Renal pelvis (tissue), 4 donors: Measurements from ENCODE around the gene GRB2. TPM values are rescaled to one million over a fixed set of nuclear protein-coding genes. Genes with fewer than 3 reads are reported as not detected.
"Not testable (repeated sequence)": the region's sequence is repeated elsewhere in the genome, so short reads cannot be mapped to it uniquely, and the experiment has no call there.

Source experiments
- DNase-seq: peaks from one replicate; pipeline ENCODE4 v3.0.0-alpha.2; 2013
- polyA plus RNA-seq, 3 donors: library from polyadenylated mRNA; unstranded; fragments of 120-200 nt; gene quantifications; one replicate each; pipeline ENCODE4 v1.2.1, GENCODE V29; 2013; ENCODE audit not compliant: insufficient read length in 3 of 3

GRB2 gene
- polyA plus RNA-seq, 3 donors, result 87.7 to 96.9 (median 94.9) TPM

DNA sequence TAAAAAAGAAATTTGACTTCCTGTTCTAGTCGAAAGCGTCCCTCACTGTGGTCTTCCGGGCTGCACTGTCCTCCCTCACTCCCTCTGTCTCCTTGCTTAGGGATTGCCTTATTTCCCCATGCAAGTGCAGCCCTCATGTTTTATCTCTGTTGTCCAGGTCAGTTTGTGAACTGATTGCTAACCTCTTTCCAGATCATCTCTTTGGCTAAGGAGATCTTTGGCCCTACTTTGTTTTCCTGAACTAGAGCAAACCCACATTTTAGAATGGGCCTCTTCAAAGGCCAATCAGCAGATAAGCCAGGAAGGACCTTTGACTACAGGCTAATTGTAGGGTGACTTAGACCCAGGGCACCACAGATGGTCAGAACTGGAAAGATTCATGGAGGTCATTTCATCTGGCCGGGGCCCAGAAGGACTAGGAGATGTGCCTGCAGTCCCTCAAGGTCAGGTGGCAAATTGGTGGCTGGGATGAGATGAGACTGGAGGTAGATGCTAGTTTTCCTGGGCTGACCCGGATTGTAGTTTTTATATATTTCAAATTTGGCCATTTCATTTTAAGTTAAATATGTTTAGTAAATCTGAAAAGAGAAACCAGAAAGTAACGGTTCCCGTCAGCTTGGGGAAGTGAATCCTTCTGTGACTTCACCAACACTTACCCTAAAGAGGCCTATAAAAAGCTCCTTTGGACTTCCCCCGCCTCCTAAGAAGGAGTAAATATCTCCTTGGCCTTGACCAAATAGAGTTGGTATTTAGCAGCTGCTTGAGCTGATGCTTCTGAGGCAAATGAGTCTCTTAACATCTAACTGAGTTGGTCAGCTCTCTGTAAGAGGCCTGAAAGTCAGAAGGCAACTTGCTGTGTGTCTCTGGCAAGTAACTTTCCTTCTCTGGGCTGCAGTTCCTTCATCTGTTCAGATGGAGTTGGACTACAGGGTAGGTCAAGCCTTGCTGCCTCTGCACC, 110.0 kb downstream of the GRB2 start:
- DNase-seq, result no peak

DNA sequence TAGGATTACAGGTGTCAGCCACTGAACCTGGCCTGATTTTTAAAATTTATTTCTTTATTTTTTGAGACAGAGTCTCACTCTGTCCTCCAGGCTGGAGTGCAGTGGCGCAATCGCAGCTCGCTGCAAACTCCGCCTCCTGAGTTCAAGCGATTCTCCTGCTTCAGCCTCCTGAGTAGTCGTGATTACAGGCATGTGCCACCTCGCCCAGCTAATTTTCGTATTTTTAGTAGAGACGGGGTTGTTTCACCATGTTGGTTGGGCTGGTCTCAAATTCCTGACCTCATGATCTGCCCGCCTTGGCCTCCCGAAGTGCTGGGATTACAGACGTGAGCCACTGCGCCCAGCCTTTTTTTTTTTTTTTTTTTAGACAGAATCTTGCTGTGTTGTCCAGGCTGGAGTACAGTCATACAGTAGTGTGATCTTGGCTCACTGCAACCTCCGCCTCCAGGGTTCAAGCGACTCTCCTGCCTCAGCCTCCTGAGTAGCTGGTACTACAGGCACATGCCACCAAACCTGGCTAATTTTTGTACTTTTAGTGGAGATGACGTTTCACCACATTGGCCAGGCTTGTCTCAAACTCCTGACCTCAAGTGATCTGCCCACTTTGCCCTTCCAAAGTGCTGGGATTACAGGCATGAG, 112.5 kb downstream of the GRB2 start:
- not testable (repeated sequence) for DNase-seq

DNA sequence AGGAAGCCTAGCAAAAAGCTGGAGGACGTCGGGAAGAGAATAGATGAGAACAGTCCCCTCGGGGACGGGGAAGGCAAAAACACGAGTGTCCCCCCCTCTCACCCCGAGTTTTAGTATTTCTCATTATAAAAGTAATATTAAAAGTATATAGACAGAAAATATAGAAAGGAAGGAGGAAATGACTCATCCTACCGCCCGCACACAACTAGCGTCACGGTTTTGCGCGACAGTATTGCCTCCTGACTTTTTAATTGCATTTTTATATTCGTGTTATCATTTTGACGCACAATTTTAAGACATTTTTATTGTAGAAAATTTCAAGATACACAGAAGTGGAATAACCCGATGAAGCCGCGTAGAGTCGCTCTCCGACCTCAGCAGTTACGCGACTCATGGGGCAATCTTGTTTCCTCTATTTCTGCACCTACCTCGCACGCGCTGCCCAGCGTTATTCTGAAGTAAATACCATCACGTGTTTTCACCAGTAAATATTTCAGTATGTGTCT, 115.6 kb downstream of the GRB2 start:
- DNase-seq, result peak; percentile 37

DNA sequence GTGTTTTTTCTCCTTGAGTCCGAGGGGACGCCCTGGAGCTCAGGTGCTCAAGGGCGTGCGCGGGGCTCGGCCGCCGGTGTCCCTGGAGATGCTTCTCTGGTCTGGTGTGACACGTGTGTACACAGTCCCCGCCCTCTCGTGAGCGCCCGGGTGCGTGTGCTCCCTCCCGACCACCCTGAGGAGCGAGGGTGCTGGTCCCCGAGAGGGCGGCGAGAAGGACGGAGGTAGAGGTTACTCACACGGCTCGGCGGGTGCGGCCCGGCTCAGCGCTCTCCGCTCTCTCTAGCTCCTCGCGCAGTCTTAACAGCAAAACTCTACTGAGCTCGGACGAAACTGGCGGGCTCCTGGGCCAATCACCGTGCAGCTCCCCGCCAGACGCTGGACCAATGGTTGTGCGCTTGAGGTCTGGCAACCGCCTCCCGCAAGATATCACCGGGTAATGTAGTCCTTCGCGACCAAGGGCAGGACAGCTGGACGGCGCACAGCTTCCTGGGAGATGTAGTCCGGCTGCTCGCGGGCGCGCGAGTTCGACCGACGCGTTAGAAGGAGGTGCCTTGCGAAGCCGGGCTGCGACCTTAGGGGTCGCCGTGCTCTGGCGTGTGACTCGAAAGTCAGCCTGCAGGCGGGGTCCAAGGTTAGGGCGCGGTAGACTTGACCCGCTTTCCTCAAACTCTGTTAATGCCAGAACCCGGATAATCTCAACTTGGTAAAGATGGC, 116.2 kb downstream of the GRB2 start, which contains the start of gene SLC25A19:
SLC25A19 (minus strand) TSS at position 319 of the 717 bp plus-strand sequence. CDS start 2,669 bp downstream, outside the sequence.
- DNase-seq, result peak; percentile 98

DNA sequence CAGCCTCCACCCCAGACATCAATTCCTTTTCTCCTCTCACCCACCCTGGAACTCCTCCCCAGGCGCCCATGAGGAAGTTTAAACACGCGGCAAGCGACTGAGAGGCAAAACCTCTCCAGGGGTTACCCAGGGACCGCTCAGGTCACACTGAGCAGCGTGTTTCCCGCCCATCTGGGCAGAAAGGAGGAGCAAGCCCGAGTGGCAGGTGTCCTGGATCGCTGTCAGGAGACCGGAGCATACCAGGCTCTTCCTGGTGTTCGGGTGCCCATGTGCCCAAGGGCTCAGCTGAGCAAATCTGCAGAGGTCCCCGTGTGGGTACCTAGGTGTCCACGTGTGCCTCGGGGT, 116.7 kb downstream of the GRB2 start:
- peak; percentile 23 for DNase-seq

DNA sequence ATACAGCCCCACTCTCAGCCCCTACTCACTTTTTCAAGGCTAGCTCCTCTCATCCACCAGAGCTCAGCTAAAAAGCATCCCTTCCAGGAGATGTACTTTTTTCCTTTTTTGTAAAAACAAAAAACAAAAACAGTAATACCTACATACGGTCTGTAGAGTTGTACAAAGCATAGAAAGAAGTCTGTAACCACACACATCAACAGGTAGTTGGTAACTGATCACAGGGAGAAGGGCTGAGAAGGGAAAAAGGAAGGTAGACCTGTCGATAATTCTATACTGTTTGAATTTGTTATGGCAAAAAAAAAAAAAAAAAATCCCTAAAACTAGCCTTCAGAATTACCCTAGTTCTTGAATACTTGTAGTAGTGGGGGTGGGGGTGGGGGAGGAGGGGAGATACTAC, 117.1 kb downstream of the GRB2 start:
- no peak for DNase-seq

DNA sequence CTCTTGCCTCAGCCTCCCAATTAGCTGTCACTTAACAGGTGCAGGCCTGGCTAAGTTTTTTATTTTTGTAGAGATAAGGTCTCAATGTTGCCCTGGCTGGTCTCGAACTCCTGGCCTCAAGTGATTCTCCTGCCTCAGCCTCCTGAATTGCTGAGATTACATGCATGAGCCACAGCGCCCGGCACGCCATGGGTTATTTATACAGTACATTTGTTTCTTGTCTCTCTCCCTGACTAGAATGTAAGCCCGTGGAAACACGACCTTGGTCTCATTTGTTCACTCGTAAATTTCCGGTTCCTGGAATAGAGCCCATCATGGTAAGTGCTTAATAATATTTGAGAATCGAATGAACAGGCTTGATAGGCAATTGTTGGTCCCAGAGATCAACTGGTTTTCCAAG, 118.3 kb downstream of the GRB2 start:
- no peak for DNase-seq

DNA sequence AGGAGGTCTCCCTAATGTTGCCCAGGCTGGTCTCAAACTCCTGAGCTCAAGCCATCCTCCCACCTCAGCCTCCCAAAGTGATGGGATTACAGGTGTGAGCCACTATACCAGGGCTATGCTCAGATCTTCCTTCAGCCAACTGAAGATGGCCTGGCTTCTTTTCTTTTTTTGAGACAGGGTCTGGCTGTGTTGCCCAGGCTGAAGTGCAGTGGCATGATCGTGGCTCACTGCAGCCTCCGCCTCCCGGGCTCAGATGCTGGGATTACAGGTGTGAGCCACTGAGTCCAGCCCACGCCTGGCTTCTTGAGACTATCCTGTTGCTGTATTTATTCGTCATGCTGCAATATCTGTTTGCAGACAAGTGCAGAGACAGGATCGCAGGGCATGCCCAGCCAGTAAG, 120.4 kb downstream of the GRB2 start:
- no peak for DNase-seq

DNA sequence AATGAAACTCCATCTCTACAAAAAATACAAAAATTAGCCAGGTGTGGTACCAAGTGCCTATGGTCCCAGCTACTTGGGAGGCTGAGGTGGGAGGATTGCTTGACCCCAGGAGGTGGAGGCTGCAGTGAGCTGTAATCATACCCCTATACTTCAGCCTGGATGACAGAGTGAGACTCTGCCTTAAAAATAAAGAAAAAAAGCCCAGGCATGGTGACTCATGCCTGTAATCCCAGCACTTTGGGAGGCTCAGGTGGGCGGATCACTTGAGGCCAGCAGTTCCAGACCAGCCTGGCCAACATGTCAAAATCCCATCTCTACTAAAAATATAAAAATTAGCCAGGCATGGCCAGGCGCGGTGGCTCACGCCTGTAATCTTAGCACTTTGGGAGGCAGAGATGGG, 125.3 kb downstream of the GRB2 start:
- not testable (repeated sequence) for DNase-seq

DNA sequence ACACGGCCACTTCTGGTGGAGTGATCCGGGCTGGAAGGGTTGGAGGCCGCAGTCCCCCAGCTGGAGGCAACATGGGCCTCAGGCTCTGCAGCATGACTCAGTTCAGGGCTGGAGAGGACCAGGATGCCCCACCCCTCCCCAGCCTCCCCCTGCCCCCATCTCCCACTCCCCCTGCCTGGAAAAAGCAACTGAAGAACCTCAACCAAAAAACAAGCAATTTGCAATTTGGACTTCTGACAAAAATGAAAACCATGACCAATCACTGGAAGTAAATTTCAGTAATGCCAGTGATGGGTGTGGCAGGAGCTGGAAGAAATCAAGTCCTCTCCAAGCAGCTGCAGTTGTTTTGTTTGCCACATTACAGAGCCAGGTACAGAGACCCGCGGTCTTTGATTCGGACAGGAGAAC, 127.8 kb downstream of the GRB2 start:
- DNase-seq, result no peak

DNA sequence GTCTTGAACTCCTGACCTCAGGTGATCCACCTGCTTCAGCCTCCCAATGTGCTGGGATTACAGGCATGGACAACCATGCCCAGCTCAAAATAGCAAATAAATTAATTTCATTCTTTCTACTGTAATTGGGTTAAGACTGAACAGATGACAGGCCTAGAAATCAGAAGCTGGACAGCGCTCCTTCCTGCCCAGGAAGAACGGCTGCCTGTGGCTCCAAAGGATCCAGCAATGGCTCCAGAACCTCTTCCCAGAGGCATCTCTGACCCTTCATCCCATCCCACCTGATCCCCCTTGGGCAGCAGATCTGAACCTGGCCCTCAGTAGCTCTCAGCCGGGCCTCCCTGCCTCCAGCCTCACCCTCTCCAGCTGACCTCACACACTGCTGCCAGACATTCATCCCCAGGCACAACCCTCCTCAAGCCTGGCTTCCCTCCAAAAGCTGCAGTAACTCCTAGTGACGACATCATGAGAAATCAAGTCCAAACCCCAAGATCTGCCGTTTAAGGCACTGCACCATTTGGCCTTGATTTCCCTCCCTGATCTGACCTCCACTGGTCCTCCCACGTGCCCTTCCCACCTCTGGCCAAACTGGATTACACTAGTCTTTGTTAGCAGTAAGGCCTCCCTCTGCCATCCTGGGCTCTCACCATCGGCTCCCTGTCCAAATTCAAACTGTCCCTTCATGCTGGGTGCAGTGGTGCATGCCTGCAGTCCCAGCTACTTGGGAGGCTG, 131.3 kb downstream of the GRB2 start:
- DNase-seq, result no peak

DNA sequence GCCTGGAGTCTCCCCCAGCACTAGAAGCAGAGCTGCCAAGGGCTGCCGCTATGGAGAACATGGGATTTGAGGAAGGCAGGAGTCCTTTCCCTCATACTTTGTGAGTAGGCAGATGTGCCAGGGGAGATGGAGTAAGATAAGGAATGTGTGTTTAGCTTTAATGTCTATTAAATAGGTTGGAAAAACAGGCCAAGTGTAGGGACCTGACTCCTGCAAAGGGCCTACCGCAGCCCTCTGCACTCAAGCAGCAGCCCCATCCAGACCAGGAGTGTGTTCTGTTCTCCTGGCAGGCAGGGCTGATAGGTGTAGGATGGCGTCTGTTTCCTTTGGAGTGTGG, 132.7 kb downstream of the GRB2 start:
- DNase-seq, result no peak

DNA sequence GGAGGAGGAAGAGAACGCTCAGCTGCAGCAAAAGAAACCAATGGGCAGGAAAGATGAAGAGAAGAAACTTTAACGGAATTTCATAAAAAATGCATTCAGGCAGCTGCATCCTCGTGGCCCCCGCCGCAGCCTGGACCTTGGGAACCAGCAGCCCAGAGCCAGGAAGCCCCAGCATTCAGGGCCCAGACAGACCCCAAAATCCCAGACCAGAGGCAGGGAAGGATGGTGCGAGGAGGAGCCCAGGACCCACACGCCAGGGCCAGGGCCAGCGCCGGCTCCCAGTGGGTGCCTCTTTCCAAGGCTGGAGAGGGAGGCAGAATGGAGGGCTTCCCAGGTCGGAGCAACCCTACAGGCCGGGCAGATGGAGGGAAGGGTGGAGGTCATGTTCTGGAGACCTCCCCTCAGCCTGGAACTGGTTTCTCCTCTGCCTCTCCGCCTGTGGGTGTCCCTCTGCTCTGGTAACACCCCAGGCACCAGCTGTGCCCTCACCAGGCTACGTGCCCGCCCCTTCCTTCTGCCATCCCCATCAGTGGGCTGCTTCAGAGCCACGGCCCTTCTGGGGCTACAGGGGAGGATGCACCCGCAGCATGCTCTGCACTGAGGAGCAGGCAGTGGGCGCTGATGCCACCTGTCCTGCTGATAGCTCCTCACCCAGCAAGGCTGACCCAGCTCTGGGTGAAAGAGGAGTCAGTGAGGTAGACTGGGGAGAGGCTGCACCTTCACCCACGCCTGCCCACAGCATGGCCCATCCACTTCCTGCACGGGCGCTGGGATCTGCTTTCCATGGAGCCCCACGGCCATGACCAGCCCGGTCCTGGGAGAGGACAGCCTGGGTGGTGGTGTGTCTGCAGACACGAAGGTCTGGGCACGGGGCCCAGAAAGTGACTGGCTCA, 133.3 kb downstream of the GRB2 start:
- DNase-seq, result no peak

DNA sequence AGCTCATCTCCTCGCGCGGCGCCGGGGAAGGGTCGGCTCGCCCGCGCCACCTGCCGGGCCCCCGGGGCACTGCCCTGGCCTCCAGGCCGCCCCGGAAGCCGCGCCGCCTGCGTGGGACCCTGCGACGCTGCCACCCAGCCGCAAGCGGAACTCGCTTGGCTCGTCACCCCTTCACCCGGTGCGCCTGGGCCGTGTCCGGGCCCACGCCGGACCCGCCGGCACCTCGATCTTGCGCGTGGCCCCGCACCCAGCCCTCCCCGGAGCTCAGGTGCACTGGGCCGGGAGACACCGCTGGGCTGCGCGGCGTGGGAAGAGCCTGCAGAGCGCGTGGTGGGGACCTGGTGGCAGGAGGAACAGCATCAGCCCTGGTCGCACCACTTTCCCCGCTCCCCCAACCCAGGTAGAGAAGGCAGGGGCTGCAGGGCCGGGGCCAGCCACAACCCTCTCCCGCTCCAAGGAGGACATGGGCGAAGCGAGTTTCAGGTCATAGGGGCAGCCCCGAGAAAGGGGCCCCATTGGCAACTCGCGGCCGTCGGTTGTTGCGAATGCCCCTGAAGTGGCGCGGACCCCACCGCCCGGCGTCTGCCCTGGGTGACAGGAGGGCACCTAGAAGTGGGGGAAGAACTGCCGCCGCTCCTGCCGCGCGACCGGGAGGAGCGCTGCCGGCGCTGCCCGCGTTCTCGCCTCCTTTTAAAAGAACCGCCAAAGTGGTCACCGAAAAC, 134.1 kb downstream of the GRB2 start:
- no peak for DNase-seq

DNA sequence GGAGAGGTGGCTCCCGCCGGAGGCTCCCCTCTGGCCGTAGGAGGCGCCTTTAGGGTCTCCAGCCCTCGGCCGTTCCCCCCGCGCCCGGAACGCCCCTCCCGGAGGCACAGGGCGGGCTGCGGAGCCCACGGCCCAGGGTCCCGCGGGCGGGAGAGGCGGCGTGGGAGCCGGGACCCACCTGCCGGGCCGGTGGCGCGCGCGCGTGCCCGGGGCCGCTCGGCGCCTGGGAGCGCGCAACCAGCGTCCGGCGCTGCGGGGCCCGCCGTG, 134.6 kb downstream of the GRB2 start, which contains the start of gene MIF4GD:
MIF4GD (minus strand) TSS at position 266 of the 267 bp plus-strand sequence. CDS start 1,036 bp downstream, outside the sequence.
- DNase-seq, result peak; percentile 77

DNA sequence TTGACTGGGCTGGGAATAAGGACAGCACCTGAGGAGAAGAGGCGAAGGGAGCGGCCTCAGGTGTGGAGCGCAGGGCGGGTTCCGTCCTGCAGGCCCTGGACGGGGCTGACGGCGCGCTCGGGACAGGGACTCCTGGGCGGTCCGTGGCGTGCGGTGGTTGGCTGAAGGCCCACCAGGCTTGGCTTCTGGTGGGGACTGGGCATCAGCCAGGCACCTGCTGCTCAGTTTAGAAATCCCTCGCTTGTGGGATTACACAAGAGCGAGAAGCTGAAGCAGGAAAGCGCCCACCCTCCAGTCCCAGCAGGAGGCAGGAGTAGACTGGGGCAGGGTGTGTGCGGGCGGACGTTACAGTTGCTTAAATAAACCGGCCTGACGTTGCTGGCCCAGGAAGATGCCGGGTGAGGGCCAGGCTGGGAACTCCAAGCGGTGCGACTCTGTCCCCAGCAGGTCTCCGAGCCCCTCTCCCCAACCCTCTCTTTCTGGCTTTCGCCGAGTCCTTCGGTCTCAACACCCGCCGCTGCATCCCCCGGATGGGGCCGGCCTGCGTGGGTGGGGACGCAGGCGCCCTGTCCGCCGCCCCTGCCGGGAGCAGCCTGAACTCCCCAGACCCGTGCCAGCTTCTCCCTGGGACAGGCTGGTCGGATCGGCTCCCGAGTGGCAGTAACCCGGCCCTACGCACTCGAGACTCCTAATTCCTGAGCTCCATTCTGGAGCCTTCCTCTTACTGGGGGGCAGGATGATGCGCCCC, 135.1 kb downstream of the GRB2 start:
- DNase-seq, result peak; percentile 73

DNA sequence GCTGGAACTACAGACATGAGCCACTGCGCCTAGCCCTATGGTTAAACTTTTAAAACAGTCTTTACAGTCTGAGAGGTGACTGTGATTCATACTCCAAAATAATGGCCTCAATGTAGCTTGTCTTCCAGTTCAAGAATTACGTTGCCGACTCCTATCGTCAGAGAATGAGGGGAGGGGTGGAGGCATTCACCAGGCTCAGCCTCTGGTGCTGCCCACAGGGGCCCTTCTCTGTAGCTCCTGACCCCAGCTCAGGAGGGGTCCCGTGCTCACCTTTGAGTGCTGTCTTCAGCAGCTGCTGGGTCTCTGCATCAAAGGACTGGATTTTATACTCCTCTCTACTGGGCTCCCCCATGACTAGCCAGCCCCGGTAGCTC, 135.6 kb downstream of the GRB2 start:
- DNase-seq, result no peak
